Activated CD4-positive, CD25-positive, alpha-beta regulatory T cell treated with anti-CD3 and anti-CD28 coated beads, Interleukin-2, amount 50 U/mL, for 24 hours (primary cell): Measurements from ENCODE around the gene CYSLTR2.
"Not testable (repeated sequence)": the region's sequence is repeated elsewhere in the genome, so short reads cannot be mapped to it uniquely, and the experiment has no call there.

Experiments
- ATAC-seq, 2 donors: fragments of 150-1000 bp; cut with Tn5 transposase; one replicate each; pipeline ENCODE4 v1.10.0; 2021; ENCODE audit warnings: mild to moderate bottlenecking in 1 of 2, moderate library complexity in 1 of 2

The CYSLTR2 gene

GRCh38 chr13:48696676-48697075 is 42.9 kb downstream of the CYSLTR2 start:
- ATAC-seq, result not testable (repeated sequence)

- ATAC-seq, result no peak
These were observed 53.7 kb downstream of the CYSLTR2 start for GRCh38 chr13:48707405-48707804.

DNA sequence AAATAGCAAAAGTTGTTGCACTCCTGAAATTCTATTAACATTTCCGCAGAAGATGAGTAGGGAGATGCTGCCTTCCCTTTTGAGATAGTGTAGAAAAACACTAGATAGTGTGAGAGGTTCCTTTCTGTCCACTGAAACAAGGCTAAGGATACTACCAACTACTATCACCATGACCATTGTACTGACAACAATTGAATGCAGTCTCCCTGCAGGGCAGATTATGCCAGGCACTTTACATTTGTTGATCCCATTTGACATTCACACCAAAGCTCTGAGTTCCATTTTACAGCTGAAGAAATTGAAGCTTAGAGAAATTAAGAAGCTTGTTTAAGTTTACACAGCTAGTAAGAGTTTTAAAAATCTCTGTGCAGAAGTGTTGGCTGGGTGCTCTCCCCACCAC is 55.0 kb downstream of the CYSLTR2 start:
- ATAC-seq, result no peak

DNA sequence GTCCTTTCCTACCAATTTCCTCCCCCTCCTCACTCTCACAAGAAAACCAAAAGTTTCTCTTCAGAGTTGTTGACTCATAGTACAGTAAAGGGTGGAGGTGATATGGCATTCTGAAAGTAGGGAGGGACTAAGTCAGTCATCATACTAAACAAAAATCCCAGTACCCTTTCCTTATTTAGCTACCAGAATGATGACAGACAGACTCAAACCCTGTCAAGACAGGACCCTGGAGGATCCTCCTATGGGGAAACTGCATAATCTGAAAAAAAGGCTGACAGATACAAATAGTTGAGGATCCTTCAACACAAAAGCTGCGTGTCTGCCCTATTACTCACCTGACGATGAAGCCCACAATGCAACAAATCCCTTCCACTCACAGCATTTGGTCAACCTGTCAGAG is 55.5 kb downstream of the CYSLTR2 start:
- ATAC-seq, result peak in 1 of 2 donors; percentile 27

GRCh38 chr13:48710160-48710559 is 56.4 kb downstream of the CYSLTR2 start:
- ATAC-seq, result no peak

GRCh38 chr13:48712141-48712540 is 58.4 kb downstream of the CYSLTR2 start:
- ATAC-seq, result no peak

- ATAC-seq, result no peak
These were observed 62.2 kb downstream of the CYSLTR2 start for GRCh38 chr13:48715977-48716376.

DNA sequence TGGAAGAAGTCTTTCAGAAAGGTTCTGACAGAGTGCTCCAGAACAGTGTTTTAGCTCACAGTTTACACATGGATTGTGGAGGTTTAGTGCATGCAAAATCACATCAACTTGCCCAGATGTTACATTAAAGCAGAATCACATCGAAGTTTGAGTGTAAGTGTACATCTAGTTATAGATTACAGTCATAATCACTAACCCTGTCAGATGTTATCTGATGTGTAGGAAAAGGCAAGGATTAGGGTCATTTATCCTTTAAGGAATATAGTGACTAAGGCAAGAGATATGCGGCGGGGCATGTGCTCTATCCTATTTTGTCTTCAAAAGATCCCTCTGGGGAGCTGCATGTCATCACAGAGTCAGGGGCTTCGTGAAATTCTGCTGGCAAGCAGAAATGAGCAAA is 66.9 kb downstream of the CYSLTR2 start:
- ATAC-seq, result no peak

DNA sequence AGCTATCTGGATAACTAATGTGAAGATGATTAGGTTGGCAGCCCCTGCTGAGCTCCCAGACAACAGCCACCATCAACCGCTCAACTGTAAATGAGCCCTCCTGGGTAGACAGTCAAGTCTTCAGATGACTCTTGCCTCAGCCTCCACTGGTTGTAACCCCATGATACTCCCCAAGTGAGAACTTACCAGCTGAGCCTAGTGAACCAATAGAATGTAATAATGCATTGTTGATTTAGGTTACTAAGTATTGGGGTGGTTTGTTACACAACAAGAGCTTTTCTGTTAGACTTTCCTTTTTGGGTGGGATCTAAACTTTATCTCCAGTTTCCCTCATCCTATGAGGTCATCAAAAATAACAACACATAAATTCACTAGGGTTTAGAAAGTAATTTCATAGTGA is 69.4 kb downstream of the CYSLTR2 start:
- no peak for ATAC-seq

GRCh38 chr13:48725271-48725670 is 71.5 kb downstream of the CYSLTR2 start:
- no peak for ATAC-seq

DNA sequence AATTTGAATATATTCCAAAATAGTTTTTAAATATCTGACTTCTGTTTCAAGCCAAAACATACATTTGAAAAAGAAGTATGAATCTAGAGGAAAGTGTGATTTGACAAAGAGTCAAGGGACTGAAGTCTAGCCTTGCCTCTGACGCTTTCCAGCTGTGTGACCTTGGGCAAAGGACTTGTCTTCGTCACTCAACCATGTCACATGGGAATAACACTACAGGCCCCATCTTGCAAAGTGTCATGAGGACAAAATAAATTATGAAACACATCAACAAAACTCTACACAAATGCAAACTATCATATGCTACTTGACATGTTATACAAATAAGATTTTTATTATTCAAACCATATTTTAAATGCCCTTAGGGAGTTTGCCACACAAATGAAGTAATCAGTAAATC is 73.0 kb downstream of the CYSLTR2 start:
- ATAC-seq, result no peak

- ATAC-seq, result no peak
These were observed 73.7 kb downstream of the CYSLTR2 start for GRCh38 chr13:48727241-48728011.

DNA sequence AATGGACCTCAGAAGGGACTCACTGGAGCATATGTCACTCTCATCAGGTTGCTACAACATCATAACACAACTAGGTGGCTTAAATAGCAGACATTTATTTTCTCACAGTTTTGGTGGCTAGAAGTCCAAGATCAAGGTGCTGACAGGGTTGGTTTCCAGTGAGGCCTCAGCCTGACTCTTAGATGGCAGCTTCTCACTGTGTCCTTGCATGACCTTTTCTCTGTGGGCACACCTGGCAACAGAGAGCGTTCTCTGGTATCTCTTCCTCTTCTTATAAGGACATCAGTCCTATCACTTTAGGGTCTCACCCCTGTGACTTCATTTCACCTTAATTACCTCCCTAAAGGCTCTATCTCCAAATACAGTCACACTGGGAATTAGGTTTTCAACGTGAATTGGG is 74.5 kb downstream of the CYSLTR2 start:
- no peak for ATAC-seq

GRCh38 chr13:48728876-48729275 is 75.1 kb downstream of the CYSLTR2 start:
- ATAC-seq, result no peak

DNA sequence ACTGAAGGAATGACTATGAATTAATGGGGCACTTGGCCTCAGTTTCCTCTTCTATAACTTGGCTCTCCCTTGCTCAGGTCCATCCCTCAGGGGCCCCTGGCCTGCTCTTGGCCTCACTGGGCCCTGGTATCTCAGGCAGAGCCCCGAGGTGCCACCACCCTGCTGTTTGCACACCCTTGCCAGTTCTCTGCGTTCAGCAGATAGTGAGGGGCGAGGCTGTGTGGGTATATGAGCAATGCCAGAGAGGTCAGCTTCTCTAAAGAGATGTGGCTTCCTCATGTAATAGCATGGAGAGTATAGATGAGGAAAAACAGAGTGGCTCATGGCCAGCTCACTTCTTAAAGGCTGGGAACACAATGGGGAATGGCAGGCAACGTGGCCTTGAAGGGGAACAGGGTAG is 76.1 kb downstream of the CYSLTR2 start:
- no peak for ATAC-seq

- ATAC-seq, result peak; percentile 85 to 93
These were observed 77.4 kb downstream of the CYSLTR2 start for GRCh38 chr13:48731001-48731658.

DNA sequence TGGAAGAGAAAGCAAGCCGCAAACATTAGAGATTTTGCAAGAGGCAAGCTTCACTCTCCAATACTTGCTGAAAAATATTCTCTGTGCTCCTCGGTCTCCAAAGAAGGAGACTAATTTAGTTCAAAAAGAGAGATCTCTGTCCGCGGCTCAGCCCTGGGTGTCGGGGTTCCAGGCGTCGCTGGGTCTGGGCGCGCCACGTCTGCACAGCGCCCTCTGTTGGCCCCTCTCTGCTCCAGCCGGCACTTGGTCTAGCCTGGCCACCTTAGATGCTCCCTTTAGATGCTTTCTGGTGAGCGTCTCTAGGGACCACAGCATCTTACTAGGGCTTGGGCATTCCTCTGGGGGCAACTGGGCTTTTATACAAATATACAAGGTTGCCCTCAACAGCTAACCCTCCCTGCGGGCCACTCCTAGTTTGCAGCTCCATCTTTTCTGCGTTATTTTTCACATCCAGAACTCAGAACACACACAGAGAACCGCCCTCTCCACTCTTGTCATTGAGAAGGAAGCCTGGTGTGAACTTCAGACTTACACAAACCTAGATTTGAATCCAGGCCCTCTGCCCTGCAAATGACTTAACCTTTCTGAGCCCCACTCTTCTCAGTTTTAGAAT is 78.3 kb downstream of the CYSLTR2 start:
- peak; percentile 46 to 63 for ATAC-seq

GRCh38 chr13:48733739-48734335 is 80.1 kb downstream of the CYSLTR2 start:
- no peak for ATAC-seq

DNA sequence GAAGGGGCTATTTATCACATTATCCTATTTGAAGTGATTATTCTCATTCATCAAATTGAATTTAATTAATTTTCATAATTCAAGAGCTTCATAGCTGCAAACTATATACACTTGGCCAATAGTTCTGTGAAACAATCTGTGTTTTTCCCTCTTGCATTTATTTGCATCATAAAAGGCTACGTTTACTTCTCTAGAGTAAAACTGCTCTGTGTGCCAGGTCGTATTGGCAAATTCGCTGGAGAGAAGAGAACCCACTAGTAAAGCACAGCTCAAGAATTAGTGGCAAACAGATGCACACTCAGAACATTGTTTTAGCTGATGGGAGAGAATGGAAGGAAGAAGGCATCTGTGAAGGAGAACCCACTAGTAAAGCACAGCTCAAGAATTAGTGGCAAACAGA is 81.8 kb downstream of the CYSLTR2 start:
- ATAC-seq, result no peak

GRCh38 chr13:48737689-48738088 is 84.0 kb downstream of the CYSLTR2 start:
- ATAC-seq, result no peak

- ATAC-seq, result no peak
These were observed 84.6 kb downstream of the CYSLTR2 start for GRCh38 chr13:48738311-48738710.

GRCh38 chr13:48739386-48739964 is 85.7 kb downstream of the CYSLTR2 start:
- no peak for ATAC-seq

- ATAC-seq, result no peak
These were observed 87.6 kb downstream of the CYSLTR2 start for GRCh38 chr13:48741377-48741776.
